Bronchial epithelial cell (primary cell): ENCODE data around the gene PRRT1B. TPM values are rescaled to one million over a fixed set of nuclear protein-coding genes. Genes with fewer than 3 reads are reported as not detected.

Experiments
- DNase-seq: peaks from one replicate; pipeline ENCODE4 v3.0.0-alpha.2; 2010; ENCODE audit warnings: low read depth
- FAIRE-seq: peaks from 2 replicates; lab custom pipeline; 2011; peaks lifted over from hg19 to GRCh38; lab: Jason Lieb, UNC
- H3K27me3 ChIP-seq: 2 replicates; pipeline ENCODE4 v1.5.1; 2011; ENCODE audit warnings: low read length; ENCODE audit not compliant: control insufficient read depth, insufficient read depth
- H3K36me3 ChIP-seq: 2 replicates; pipeline ENCODE4 v1.5.1; 2011; ENCODE audit warnings: low read length; ENCODE audit not compliant: control insufficient read depth, insufficient read depth
- H3K4me3 ChIP-seq: 2 replicates; pipeline ENCODE4 v1.5.1; 2011; ENCODE audit warnings: mild to moderate bottlenecking, low read depth, low read length, control low read depth
- total RNA-seq: library from RNA; depleted of rRNA; stranded (reverse); fragments of >200 nt; gene quantifications from 2 replicates; pipeline ENCODE4 v1.2.1, GENCODE V29; 2014
- TF ChIP-seq, protein P1 (sequence below): IDR thresholded peaks from 2 replicates; pipeline ENCODE4 v1.5.1; 2011; ENCODE audit warnings: mild to moderate bottlenecking, moderate library complexity, low read length, control low read depth, inconsistent platforms; ENCODE audit not compliant: insufficient read depth, severe bottlenecking

Gene PRRT1B
- total RNA-seq, 1 donor from 2014 or later, result not detected

GRCh38 chr9:131529597-131530545 lies 15.5 kb upstream of the PRRT1B start:
- DNase-seq (no peak), FAIRE-seq (no peak)
- Histone ChIP-seq H3K27me3 (no peaks in the 10 kb centered on the region), H3K36me3 (peaks cover 12% of the 10 kb centered on the region), H3K4me3 (peak overlapping the region; percentile 85)
- TF ChIP-seq, protein P1, sequence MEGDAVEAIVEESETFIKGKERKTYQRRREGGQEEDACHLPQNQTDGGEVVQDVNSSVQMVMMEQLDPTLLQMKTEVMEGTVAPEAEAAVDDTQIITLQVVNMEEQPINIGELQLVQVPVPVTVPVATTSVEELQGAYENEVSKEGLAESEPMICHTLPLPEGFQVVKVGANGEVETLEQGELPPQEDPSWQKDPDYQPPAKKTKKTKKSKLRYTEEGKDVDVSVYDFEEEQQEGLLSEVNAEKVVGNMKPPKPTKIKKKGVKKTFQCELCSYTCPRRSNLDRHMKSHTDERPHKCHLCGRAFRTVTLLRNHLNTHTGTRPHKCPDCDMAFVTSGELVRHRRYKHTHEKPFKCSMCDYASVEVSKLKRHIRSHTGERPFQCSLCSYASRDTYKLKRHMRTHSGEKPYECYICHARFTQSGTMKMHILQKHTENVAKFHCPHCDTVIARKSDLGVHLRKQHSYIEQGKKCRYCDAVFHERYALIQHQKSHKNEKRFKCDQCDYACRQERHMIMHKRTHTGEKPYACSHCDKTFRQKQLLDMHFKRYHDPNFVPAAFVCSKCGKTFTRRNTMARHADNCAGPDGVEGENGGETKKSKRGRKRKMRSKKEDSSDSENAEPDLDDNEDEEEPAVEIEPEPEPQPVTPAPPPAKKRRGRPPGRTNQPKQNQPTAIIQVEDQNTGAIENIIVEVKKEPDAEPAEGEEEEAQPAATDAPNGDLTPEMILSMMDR, result no peak

- peak; percentile 5 for DNase-seq
- TF ChIP-seq, protein P1, result peak; percentile 50
- no peak for FAIRE-seq
- Histone ChIP-seq H3K4me3 (peak overlapping the region; percentile 85), H3K36me3 (peaks cover 12% of the 10 kb centered on the region), H3K27me3 (no peaks in the 10 kb centered on the region)
Observed at GRCh38 chr9:131530546-131530919, 14.8 kb upstream of the PRRT1B start.

DNA sequence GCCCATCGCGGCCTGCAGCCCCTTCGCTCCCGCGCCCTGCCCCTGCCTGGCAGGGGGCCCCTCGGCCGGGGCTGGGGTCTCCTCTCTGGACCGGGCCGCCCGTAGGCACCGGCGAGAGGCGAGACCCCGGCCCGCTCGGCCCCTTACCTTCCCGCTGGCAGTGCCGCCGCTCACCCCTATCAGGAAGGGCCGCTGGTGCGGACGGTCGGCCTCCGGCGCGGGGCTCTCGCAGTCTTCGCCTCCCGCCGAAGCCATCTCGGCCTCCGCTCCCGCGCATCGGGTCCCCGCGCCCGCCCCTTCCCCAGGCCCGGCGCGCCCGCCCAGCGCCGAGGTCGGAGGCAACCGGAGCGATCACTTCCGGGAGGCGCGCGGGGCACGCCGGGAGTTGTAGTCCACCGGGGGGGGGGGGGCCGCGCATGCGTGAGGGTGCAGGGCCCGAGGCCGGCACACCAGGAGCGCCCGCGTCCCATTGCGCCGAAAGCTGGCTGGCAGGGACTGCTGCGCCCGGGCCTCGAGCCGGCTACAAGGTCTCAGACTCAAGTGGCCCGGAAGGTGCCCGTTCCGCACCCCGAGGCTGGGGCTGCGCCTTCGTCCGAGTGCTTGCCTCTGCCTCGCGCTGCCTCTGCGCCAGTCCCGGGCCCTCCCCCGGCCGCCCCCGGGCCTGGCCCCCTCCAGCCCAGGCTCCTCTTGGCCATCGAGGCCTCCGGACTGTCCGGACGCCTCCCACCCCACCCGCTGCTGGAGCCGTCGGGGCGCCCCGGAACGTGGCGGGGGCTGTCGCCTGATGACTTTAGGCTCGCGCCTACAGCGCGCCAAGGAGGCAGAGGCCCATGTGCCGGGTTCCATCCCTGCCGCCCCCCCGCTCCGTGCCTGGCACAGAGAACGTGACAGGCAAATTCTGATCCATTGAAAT lies 14.1 kb upstream of the PRRT1B start, which contains the start of gene UCK1:
UCK1 (minus strand) TSS at position 344 of the 913 bp plus-strand sequence; CDS start at position 255, 89 bp downstream.
- Histone ChIP-seq H3K27me3 (no peaks in the 10 kb centered on the region), H3K4me3 (peak within 1 kb of the TSS; percentile 85), H3K36me3 (peaks cover 11% of the 10 kb centered on the region)
- DNase-seq (peak; percentile 41), FAIRE-seq (no peak)
- TF ChIP-seq, protein P1, result no peak

DNA sequence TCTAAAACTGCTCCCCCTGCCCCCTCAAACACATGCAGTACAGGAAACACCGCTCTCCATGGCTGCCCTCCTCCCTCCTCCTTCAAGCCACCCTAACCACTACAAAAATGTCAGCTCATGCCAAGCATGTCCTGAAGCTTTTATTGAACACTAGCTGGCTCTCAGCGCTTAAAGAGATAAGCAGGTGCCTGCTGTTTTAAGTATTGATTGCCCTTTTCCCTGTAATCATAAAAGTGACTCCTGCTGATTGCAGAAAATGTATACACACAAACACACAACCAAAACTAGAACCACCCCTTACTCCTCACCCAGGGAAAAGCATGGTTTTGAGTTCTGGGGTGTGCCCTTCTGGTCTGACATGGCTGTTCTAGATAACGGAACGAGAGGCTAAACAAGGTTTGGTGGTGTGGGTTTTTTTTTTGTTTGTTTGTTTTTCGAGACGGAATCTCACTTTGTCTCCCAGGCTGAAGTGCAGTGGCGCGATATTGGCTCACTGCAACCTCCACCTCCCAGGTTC lies 10.5 kb upstream of the PRRT1B start:
- DNase-seq (no peak), FAIRE-seq (no peak)
- Histone ChIP-seq H3K36me3 (no peaks in the 10 kb centered on the region), H3K4me3 (no peak overlapping the region), H3K27me3 (no peaks in the 10 kb centered on the region)
- TF ChIP-seq, protein P1, result no peak

- no peaks in the 10 kb centered on the region for H3K36me3 ChIP-seq
- FAIRE-seq (no peak), DNase-seq (no peak)
- H3K4me3 ChIP-seq, result no peak overlapping the region
- TF ChIP-seq, protein P1, result no peak
- H3K27me3 ChIP-seq, result no peaks in the 10 kb centered on the region
Observed at GRCh38 chr9:131537946-131538345, 7.4 kb upstream of the PRRT1B start.
